Thyroid gland (tissue), 4 donors: ENCODE results near the gene RETREG1.
"Not testable (repeated sequence)": the region's sequence is repeated elsewhere in the genome, so short reads cannot be mapped to it uniquely, and the experiment has no call there.

Experiments used
- POLR2A ChIP-seq, 2 donors: fragments of 450-650 bp; IDR thresholded peaks; one replicate each; pipeline ENCODE4 v1.6.1; 2017; ENCODE audit warnings: antibody characterized with exemption in 2 of 2, mild to moderate bottlenecking in 2 of 2, moderate library complexity in 1 of 2
- TF ChIP-seq, protein P1 (sequence below), 6 experiments: fragments of 200-600 bp in 3 of 6; fragments of 450-650 bp in 3 of 6; sonication (generic) in 3 of 6; IDR thresholded peaks; one replicate each; pipeline ENCODE4 v1.5.1; 2016 to 2019; ENCODE audit warnings: antibody characterized with exemption in 6 of 6, mild to moderate bottlenecking in 2 of 6, inconsistent platforms in 1 of 6, moderate library complexity in 1 of 6

- TF ChIP-seq, protein P1, sequence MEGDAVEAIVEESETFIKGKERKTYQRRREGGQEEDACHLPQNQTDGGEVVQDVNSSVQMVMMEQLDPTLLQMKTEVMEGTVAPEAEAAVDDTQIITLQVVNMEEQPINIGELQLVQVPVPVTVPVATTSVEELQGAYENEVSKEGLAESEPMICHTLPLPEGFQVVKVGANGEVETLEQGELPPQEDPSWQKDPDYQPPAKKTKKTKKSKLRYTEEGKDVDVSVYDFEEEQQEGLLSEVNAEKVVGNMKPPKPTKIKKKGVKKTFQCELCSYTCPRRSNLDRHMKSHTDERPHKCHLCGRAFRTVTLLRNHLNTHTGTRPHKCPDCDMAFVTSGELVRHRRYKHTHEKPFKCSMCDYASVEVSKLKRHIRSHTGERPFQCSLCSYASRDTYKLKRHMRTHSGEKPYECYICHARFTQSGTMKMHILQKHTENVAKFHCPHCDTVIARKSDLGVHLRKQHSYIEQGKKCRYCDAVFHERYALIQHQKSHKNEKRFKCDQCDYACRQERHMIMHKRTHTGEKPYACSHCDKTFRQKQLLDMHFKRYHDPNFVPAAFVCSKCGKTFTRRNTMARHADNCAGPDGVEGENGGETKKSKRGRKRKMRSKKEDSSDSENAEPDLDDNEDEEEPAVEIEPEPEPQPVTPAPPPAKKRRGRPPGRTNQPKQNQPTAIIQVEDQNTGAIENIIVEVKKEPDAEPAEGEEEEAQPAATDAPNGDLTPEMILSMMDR (IDR thresholded peaks at IDR 0.05): not testable (repeated sequence)
- TF ChIP-seq POLR2A (IDR thresholded peaks at IDR 0.05): not testable (repeated sequence)
Measured at GRCh38 chr5:16648739-16649138, 31.9 kb upstream of the RETREG1 start.
